Type B pancreatic cell (in vitro differentiated cells): ENCODE results near the gene DUSP9. TPM values are rescaled to one million over a fixed set of nuclear protein-coding genes. Genes with fewer than 3 reads are reported as not detected.

Experiments used
- DNase-seq: peaks from one replicate; pipeline ENCODE4 v3.0.0; 2021; ENCODE audit warnings: mixed read lengths; ENCODE audit not compliant: unreplicated experiment; ENCODE audit errors: extremely low spot score
- H3K27ac Mint-ChIP-seq: 2 replicates; pipeline ENCODE4 v1.8.0; 2021; ENCODE audit warnings: mild to moderate bottlenecking, mixed read lengths
- H3K27me3 Mint-ChIP-seq: 2 replicates; pipeline ENCODE4 v1.8.0; 2021; ENCODE audit warnings: mixed read lengths
- H3K36me3 Mint-ChIP-seq: 2 replicates; pipeline ENCODE4 v1.8.0; 2021; ENCODE audit warnings: mixed read lengths
- H3K4me1 Mint-ChIP-seq: one replicate; pipeline ENCODE4 v1.8.0; 2021; ENCODE audit warnings: mixed read lengths; ENCODE audit not compliant: unreplicated experiment
- H3K4me3 Mint-ChIP-seq: 2 replicates; pipeline ENCODE4 v1.8.0; 2021; ENCODE audit warnings: mild to moderate bottlenecking, mixed read lengths
- H3K9me3 Mint-ChIP-seq: 2 replicates; pipeline ENCODE4 v1.8.0; 2021; ENCODE audit warnings: mixed read lengths
- CTCF ChIP-seq: fragments of 200-600 bp; sonication (generic); conservative IDR thresholded peaks from 2 replicates; pipeline ENCODE4 v1.5.0; 2021; ENCODE audit warnings: antibody characterized with exemption, mild to moderate bottlenecking
- long read RNA-seq: library from polyadenylated mRNA; unstranded; transcript quantifications from one replicate; pipeline ENCODE4 v2.0.0, GENCODE V29; 2020
- total RNA-seq: library from RNA; stranded (reverse); gene quantifications from 2 replicates; pipeline ENCODE4 v1.2.1, GENCODE V29; 2021; ENCODE audit warnings: low replicate concordance

The DUSP9 gene
- 5.8 and 9.5 TPM in 2 replicates for total RNA-seq
- long read RNA-seq = 0 reads

GRCh38 chrX:153646620-153647373 lies at the start of gene DUSP9:
Gene DUSP9 (plus strand): TSS chrX:153647203. CDS start chrX:153647954, 751 bp downstream.
- H3K27me3 Mint-ChIP-seq = peaks cover 31% of the 10 kb centered on the region
- H3K4me3 Mint-ChIP-seq = peak within 1 kb of the TSS; percentile 70
- peaks cover 2% of the 10 kb centered on the region for H3K9me3 Mint-ChIP-seq

GRCh38 chrX:153598541-153599191 lies 48.3 kb upstream of the DUSP9 start, which contains the start of gene CCNQ:
Gene CCNQ (minus strand): TSS chrX:153599139. CDS start chrX:153599073, 66 bp downstream.
- TF ChIP-seq CTCF = no peak
- Mint-ChIP-seq H3K4me3 (peak within 1 kb of the TSS; percentile 90), H3K27ac (peak within 1 kb of the TSS; percentile 52), H3K36me3 (peaks cover 5% of the 10 kb centered on the region), H3K27me3 (no peaks in the 10 kb centered on the region), H3K4me1 (peaks cover 5% of the 10 kb centered on the region), H3K9me3 (no peaks in the 10 kb centered on the region)
- no peak for DNase-seq

More at GRCh38 chrX:153646620-153647373, at the start of gene DUSP9:
- Mint-ChIP-seq H3K4me1 (no peaks in the 10 kb centered on the region), H3K36me3 (no peaks in the 10 kb centered on the region), H3K27ac (no peak within 1 kb of the TSS)
- no peak for DNase-seq
- TF ChIP-seq CTCF = no peak

- H3K27ac Mint-ChIP-seq = no peak overlapping the region
- peak overlapping the region; percentile 86 for H3K4me3 Mint-ChIP-seq
- no peaks in the 10 kb centered on the region for H3K27me3 Mint-ChIP-seq
Measured at GRCh38 chrX:153599192-153600031, 47.6 kb upstream of the DUSP9 start.

GRCh38 chrX:153600032-153600373 lies 47.0 kb upstream of the DUSP9 start:
- Mint-ChIP-seq H3K36me3 (peaks cover 5% of the 10 kb centered on the region), H3K4me1 (peaks cover 5% of the 10 kb centered on the region), H3K9me3 (no peaks in the 10 kb centered on the region), H3K4me3 (peak overlapping the region; percentile 86), H3K27ac (no peak overlapping the region), H3K27me3 (no peaks in the 10 kb centered on the region)
- no peak for DNase-seq
- no peak for TF ChIP-seq CTCF

More at GRCh38 chrX:153599192-153600031, 47.6 kb upstream of the DUSP9 start:
- peak; percentile 92 for DNase-seq
- Mint-ChIP-seq H3K9me3 (no peaks in the 10 kb centered on the region), H3K4me1 (peaks cover 5% of the 10 kb centered on the region), H3K36me3 (peaks cover 5% of the 10 kb centered on the region)
- no peak for TF ChIP-seq CTCF

GRCh38 chrX:153600921-153601320 lies 46.1 kb upstream of the DUSP9 start:
- peak overlapping the region; percentile 61 for H3K4me3 Mint-ChIP-seq
- no peak overlapping the region for H3K27ac Mint-ChIP-seq
- peaks cover under 1% of the 10 kb centered on the region for H3K27me3 Mint-ChIP-seq
- no peak for TF ChIP-seq CTCF
- H3K4me1 Mint-ChIP-seq = peaks cover 5% of the 10 kb centered on the region
- no peaks in the 10 kb centered on the region for H3K9me3 Mint-ChIP-seq
- peaks cover under 1% of the 10 kb centered on the region for H3K36me3 Mint-ChIP-seq
- DNase-seq = no peak
